Glutamatergic neuron (in vitro differentiated cells): ENCODE data around the gene FAM3D. TPM values are rescaled to one million over a fixed set of nuclear protein-coding genes. Genes with fewer than 3 reads are reported as not detected.
"Not testable (repeated sequence)": the region's sequence is repeated elsewhere in the genome, so short reads cannot be mapped to it uniquely, and the experiment has no call there.

ENCODE experiments used
- DNase-seq: peaks from one replicate; pipeline ENCODE4 v3.0.0; 2022
- H3K27ac Mint-ChIP-seq: one replicate; pipeline ENCODE4 v1.8.0; 2020; ENCODE audit warnings: mild to moderate bottlenecking, mixed read lengths, inconsistent platforms; ENCODE audit not compliant: unreplicated experiment
- H3K27me3 Mint-ChIP-seq: one replicate; pipeline ENCODE4 v1.8.0; 2020; ENCODE audit warnings: mild to moderate bottlenecking, moderate library complexity, mixed read lengths, inconsistent platforms; ENCODE audit not compliant: unreplicated experiment
- H3K36me3 Mint-ChIP-seq: one replicate; pipeline ENCODE4 v1.8.0; 2020; ENCODE audit warnings: mild to moderate bottlenecking, mixed read lengths, inconsistent platforms; ENCODE audit not compliant: unreplicated experiment
- H3K4me1 Mint-ChIP-seq: one replicate; pipeline ENCODE4 v1.8.0; 2020; ENCODE audit warnings: mild to moderate bottlenecking, low read depth, mixed read lengths, inconsistent platforms; ENCODE audit not compliant: unreplicated experiment
- H3K4me3 Mint-ChIP-seq: one replicate; pipeline ENCODE4 v1.8.0; 2020; ENCODE audit warnings: mild to moderate bottlenecking, mixed read lengths, inconsistent platforms; ENCODE audit not compliant: unreplicated experiment
- H3K9me3 Mint-ChIP-seq: one replicate; pipeline ENCODE4 v1.8.0; 2020; ENCODE audit warnings: mild to moderate bottlenecking, moderate library complexity, mixed read lengths, inconsistent platforms; ENCODE audit not compliant: unreplicated experiment
- total RNA-seq: library from RNA; stranded (reverse); fragmentation: NEBNext Ultra II Directional; extraction: Animal tissue kit (Norgen Biotek cat#: 25700); gene quantifications from one replicate; pipeline ENCODE4 v1.2.1, GENCODE V29; 2021; ENCODE audit not compliant: unreplicated experiment
- TF ChIP-seq, protein P1 (sequence below): fragments of 200-600 bp; sonication (generic); IDR thresholded peaks from one replicate; pipeline ENCODE4 v1.5.0; 2021; ENCODE audit not compliant: partially characterized antibody, unreplicated experiment

FAM3D gene
- total RNA-seq, 1 donor from 2014 or later, result not detected

DNA sequence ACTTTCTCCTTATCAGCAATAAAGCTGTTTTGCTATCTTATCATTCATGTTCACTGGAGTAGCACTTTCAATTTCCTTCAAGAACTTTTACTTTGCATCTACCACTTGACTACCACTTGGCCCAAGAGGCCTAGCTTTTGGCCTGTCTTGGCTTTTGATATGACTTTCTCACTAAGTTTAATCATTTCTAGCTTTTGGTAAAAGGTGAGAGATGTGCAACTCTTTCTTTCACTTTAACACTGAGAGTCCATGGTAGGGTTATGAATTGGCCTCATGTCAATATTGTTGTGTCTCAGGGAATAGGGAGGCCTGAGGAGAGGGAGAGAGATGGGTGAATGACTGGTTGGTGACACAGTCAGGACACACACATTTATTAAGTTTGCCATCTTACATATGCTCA, 31.0 kb upstream of the FAM3D start:
- Mint-ChIP-seq H3K27ac (no peak overlapping the region), H3K4me3 (no peak overlapping the region), H3K36me3 (peaks cover 3% of the 10 kb centered on the region), H3K9me3 (no peaks in the 10 kb centered on the region), H3K4me1 (no peaks in the 10 kb centered on the region), H3K27me3 (peaks cover 2% of the 10 kb centered on the region)
- no peak for DNase-seq
- TF ChIP-seq, protein P1, sequence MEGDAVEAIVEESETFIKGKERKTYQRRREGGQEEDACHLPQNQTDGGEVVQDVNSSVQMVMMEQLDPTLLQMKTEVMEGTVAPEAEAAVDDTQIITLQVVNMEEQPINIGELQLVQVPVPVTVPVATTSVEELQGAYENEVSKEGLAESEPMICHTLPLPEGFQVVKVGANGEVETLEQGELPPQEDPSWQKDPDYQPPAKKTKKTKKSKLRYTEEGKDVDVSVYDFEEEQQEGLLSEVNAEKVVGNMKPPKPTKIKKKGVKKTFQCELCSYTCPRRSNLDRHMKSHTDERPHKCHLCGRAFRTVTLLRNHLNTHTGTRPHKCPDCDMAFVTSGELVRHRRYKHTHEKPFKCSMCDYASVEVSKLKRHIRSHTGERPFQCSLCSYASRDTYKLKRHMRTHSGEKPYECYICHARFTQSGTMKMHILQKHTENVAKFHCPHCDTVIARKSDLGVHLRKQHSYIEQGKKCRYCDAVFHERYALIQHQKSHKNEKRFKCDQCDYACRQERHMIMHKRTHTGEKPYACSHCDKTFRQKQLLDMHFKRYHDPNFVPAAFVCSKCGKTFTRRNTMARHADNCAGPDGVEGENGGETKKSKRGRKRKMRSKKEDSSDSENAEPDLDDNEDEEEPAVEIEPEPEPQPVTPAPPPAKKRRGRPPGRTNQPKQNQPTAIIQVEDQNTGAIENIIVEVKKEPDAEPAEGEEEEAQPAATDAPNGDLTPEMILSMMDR, result no peak

DNA sequence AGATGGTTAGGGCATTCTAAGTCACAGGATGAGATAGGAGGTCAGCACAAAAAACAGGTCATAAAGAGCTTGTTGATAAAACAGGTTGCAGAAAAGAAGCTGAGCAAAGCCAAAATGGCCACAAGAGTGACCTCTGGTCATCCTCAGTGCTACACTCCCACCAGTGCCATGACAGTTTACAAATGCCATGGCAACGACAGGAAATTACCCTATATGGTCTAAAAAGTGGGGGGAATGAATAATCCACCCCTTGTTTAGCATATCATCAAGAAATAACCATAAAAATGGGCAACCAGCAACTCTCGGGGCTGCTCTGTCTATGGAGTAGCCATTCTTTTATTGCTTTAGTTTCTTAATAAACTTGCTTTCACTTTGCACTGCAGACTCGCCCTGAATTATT, 30.2 kb upstream of the FAM3D start:
- H3K9me3 Mint-ChIP-seq, H3K4me1 Mint-ChIP-seq, H3K36me3 Mint-ChIP-seq, DNase-seq, H3K4me3 Mint-ChIP-seq, H3K27ac Mint-ChIP-seq, H3K27me3 Mint-ChIP-seq: not testable (repeated sequence)

DNA sequence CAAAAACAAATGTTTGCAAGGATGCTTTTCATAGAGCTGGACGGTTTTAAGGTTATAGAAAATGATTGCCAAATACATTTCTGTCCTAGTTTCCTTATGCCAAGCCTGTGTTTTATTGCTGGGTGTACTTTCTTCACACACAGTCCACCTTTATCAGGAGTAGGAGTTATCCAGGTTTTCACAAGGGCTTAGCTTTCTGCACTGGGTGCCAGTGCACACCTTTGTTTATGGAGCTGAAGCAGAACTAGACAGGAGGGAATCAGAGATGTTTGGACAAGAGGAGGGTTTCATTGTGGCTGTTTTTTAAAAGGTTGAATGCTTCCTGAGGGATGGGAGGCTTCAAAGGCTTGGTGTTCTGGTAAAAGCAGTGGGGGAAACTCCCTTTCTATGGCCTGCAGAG, 29.5 kb upstream of the FAM3D start:
- Mint-ChIP-seq H3K27ac (no peak overlapping the region), H3K9me3 (no peaks in the 10 kb centered on the region), H3K27me3 (peaks cover 2% of the 10 kb centered on the region), H3K4me3 (no peak overlapping the region), H3K4me1 (no peaks in the 10 kb centered on the region), H3K36me3 (peaks cover 3% of the 10 kb centered on the region)
- TF ChIP-seq, protein P1, result no peak
- no peak for DNase-seq

DNA sequence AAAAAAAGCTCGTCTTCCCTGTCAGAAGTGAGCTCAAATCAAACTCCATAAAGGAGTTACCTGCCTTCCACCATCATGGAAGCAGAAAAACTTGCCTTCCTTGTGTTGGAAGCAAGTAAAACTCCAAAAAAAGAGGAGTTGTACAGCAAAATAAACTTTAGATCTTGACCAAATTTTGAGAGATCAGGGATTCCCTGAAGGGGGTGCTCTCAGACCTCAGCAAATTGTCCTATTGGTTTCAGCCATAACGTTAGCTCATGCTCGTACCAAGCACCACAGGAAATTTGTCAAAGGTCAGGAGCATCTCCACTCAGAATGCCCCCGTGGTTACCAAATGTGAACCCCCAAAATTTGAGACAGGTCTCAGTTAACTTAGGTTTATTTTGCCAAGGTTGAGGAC, 28.7 kb upstream of the FAM3D start:
- not testable (repeated sequence) for H3K4me1 Mint-ChIP-seq, H3K36me3 Mint-ChIP-seq, H3K27ac Mint-ChIP-seq, H3K27me3 Mint-ChIP-seq, H3K9me3 Mint-ChIP-seq, H3K4me3 Mint-ChIP-seq, DNase-seq

DNA sequence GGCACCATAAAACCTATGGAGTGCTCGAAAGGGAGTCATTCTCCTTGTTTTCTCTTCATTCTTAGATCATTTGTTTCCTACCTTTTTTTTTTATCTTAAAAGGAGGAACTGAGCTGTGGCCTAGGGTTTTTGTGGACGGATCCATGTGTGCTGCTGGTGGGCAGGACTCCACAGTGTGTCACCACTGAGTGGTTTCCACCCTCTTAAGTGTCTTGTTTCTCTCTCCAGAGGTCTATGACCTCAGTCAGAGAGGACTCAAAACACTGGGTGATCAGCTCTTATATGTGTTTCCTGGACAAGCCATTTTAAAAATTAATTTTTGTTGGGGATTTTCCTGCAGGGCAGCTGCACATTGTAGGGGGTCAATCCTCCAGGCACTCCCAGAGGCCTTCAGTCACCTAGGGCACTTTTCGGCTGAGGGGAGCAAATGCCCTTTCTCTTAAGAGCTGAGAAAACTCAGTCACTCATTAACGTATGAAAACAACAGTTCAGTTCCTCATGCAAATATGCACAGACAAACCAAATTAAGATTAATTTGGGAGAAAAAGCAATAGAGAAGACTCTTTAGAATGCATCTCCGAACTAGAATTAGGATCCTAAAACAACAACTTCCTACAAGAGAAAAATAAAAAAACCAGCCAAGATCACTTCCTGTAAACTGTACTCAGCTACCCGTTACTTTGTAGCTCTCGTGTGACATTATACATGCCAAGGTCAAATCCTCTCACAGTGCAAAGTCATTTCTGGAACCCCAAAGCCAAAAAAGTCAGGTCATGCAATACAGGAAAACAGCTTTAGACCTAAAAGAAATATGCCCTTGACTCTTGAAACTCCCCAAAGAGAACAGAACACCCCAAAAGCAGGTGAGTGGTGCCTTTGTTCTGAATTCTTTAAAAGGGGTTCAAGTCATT, 27.6 kb upstream of the FAM3D start:
- Mint-ChIP-seq H3K9me3 (peaks cover 5% of the 10 kb centered on the region), H3K4me1 (no peaks in the 10 kb centered on the region), H3K27ac (no peak overlapping the region), H3K4me3 (no peak overlapping the region), H3K27me3 (no peaks in the 10 kb centered on the region), H3K36me3 (peaks cover 9% of the 10 kb centered on the region)
- TF ChIP-seq, protein P1, result no peak
- DNase-seq, result no peak

DNA sequence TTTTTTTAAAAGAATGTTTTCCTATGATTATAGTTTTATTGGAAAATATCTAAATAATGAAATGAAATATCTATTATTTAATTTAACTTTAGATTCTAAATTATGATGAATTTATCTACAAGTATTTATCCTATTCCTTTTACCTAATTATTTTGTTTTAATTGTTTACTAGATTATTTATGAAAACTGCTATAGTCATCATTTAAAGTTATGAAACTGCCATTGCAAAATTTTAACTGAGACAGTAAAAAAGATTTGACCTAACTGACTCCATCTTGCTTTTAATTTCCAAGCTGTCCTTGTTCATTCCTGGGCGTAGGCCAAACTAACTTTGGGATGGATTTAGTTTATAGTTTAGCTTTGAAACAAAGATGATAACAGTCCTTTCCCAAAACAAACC, 25.9 kb upstream of the FAM3D start:
- no peak overlapping the region for H3K27ac Mint-ChIP-seq
- H3K9me3 Mint-ChIP-seq, result peaks cover 7% of the 10 kb centered on the region
- TF ChIP-seq, protein P1, result no peak
- H3K27me3 Mint-ChIP-seq, result no peaks in the 10 kb centered on the region
- no peak for DNase-seq
- H3K4me3 Mint-ChIP-seq, result no peak overlapping the region
- H3K4me1 Mint-ChIP-seq, result no peaks in the 10 kb centered on the region
- H3K36me3 Mint-ChIP-seq, result peaks cover 25% of the 10 kb centered on the region
